GM21737 (cell line): ENCODE measurements around the gene C6orf136.
A peak's percentile ranks its signal among the peaks of the same experiment; 100 is the strongest.
"Not testable (repeated sequence)": the region's sequence is repeated elsewhere in the genome, so short reads cannot be mapped to it uniquely, and the experiment has no call there.

Experiments used
- ATAC-seq: cut with Tn5 transposase; IDR thresholded peaks from one replicate; pipeline ENCODE4 v1.9.1; 2021; ENCODE audit warnings: mild to moderate bottlenecking, moderate library complexity; ENCODE audit not compliant: unreplicated experiment

Gene C6orf136, protein sequence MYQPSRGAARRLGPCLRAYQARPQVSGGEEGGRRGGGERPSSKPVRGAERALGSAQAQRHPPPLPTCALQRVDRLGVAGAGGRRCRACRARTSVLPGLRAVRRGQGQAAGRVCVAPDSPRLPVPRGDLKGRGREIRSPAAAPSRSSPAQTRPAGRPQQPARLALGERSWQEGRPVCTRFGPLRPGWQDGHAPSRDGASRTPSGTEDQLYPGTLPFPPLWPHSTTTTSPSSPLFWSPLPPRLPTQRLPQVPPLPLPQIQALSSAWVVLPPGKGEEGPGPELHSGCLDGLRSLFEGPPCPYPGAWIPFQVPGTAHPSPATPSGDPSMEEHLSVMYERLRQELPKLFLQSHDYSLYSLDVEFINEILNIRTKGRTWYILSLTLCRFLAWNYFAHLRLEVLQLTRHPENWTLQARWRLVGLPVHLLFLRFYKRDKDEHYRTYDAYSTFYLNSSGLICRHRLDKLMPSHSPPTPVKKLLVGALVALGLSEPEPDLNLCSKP

DNA sequence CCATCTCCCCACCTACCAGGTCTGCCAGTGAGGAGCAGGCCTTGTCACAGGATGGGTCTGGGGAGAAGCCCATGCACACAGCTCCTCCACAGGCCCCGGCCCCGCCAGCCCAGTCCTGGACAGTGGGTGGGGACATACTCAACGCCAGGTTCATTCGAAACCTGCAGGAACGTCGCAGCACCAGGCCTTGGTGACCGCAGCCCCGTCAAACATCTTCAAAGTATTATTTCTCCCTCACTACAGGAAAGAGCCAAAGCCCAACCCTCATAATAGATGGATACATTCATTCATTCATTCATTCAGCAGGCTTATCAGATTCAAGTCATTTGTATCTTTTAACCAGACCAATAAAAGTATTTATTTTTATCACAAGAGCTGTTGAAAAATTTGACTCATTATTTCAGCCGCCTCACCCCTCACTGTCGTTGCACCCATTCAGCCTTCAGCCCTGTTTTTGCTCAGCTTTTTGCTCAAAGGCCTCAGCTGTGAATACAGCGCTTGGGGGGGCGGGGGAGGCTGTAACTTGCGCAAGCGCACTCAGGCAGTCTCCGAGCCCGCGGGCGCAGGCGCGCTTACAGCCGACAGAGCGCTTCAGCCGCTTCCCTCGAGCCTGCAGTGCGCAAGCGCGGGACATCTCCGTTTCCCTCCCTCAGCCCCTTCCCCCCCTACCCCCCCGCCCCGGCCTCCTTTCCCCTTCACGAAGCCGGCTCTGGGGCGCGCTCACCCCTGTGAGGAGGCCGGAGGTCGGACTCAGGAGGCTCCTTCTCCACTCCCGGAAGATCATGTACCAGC lies at the start of gene C6orf136:
Gene C6orf136 (plus strand): TSS at position 684 of the 792 bp plus-strand sequence. CDS start 99 bp downstream, at position 783.
- ATAC-seq = peak; percentile 41

DNA sequence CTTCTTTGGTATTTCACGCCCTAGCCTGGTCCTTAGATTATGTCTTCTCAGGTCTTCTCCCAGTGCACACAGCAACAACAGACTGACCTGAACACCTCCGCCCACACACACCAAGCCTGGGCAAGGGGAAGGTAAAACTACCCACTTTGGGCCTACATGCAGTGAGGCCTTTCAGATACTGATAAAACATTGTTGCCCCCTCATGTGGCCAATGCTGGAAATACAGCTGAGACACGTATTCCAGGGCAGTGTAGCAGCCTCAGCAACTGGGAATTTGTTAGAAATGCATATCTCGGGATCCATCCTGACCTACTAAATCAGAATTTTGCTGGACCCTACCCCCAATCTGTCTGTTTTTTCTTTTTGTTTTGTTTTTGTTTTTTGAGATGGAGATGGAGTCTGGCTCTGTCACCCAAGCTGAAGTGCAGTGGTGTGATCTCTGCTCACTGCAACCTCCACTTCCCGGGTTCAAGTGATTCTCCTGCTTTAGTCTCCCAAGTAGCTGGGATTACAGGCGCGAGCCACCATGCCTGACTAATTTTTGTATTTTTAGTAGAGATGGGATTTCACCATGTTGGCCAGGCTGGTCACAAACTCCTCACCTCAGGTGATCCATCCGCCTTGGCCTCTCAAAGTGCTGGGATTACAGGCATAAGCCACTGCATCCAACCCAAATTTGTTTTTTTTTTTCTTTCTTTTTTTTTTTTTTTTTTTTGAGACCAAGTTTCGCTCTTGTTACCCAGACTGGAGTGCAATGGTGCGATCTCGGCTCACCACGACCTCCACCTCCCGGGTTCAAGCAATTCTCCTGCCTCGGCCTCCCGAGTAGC lies 49.4 kb upstream of the C6orf136 start:
- ATAC-seq = not testable (repeated sequence)

DNA sequence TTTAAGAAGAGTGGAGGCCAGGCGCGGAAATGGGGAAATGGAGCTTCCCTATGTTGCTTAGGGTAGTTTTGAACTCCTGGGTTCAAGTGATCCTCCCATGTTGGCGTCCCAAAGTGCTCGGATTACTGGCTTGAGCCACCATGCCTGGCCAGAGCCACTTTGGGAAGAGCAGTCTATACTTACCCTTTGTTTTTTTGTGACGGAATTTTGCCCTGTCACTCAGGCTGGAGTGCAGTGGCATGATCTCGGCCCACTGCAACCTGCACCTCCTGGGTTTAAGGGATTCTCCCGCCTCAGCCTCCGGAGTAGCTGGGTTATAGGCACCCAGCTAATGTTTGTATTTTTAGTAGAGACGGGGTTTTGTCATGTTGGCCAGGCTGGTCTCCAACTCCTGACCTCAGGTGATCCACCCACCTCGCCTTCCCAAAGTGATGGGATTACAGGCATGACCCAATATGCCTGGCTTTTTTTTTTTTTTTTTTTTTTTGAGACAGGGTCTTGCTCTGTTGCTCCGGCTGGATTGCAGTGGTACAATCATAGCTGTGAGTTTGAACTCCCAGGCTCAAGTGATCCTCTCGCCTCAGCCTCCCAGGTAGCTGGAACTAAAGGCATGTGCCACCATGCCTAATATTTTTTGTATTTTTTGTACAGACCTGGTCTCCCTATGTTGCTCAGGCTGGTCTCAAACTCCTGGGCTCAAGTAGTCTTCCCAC lies 47.9 kb upstream of the C6orf136 start:
- ATAC-seq = no peak

DNA sequence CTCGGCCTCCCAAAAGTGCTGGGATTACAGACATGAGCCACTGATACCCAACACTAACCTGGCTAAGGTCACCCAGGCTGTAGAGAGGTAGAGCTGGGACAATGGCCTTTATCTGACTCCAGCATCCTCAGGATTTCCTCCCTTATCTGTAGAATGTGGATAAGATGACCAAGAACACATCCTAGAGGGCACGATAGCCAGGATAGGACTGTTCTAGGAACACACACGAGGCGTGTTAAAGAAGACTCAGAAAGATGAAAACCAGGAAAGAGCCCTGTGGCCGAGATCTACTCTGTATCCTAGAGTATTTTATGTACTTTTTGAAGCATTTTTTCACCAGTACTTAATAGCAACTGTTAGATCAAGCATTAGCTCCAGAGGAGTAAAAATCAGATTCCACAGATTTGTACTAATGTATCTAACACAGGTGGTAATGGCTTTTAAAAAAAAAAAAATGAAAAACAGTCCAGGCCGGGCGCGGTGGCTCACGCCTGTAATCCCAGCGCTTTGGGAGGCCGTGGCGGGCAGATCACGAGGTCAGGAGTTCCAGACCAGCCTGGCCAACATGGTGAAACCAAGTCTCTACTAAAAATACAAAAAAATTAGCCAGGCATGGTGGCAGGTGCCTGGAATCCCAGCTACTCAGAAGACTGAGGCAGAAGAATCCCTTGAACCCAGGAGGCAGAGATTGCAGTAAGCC lies 47.2 kb upstream of the C6orf136 start:
- ATAC-seq = no peak

DNA sequence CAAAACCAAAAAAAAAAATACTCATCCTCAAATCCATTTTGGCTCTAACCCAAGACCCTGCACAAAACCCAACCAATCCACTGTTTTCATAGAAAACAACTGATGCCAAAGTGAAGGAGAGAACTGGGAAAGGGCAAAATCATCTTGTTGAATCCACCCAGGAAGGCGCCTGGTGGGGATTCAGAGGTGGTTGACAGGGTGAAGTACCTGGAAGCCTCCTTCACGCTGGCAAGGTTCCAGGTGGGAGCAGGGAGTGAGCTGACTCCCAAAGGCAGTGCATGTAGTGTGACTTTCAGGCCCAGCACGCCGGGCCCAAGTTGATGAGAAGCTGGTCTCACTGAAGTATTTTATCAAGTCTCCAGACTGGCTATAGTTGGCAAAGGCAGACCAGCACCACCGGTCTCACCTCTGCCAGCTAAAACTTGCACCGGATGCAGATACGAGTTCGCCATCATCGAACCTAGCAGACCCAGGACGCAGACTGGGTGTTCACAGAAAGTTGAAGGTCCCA lies 46.4 kb upstream of the C6orf136 start:
- ATAC-seq = no peak

- no peak for ATAC-seq
These were observed 45.5 kb upstream of the C6orf136 start for GRCh38 chr6:30601436-30601814.

DNA sequence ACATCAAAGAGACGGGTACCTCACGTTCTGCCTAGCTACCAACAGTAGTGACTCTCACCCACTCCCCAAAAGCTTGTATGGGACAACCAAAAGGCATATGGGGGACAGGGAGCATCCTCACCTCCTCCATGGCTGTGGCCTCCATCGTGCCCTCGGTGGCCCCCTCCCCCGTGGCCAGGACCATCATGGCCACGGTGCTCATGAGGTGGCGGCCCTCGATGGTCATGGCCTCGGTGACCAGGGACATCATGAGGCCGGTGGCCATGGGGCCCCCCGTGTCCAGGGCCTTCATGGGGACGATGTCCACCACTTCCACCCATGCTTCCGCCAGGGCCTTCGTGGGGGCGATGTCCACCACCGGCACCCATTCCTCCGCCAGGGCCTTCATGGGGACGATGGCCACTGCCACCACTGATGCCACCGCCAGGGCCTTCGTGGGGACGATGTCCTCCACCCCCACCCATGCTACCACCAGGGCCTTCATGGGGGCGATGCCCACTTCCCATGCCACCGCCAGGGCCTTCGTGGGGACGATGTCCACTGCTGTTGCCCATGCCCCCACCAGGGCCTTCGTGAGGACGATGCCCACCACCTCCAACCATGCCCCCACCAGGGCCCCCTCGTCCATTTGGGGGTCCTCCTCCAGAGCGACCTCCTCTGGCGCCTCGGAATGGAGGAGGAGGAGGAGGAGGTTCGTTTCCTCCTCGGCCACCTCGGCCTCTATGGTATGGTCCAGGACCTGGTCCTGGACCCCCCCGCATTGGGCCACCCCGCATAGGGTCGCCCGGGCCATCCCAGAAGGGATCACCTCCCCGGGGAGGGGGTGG lies 44.9 kb upstream of the C6orf136 start:
- no peak for ATAC-seq

- no peak for ATAC-seq
These were observed 43.0 kb upstream of the C6orf136 start for GRCh38 chr6:30603961-30604360.

DNA sequence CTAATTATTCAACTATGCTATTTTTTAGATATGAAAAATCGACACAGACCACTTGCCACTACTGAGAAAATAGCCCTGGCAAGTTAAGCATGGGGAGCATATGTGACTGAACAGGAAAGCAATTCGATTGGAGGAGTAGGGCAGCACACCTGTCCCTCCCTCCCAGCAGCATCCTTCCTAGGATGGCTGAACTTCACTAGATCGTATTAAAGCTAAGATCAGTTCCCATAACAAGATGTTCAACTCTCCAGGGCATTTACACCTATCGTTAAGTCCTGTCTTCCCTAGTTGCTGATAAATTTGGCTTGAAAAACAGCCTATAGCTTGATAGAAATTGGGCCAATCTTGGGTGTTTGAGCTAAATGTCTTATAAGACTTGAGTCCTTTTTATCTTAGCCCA lies 36.9 kb upstream of the C6orf136 start:
- ATAC-seq = no peak

DNA sequence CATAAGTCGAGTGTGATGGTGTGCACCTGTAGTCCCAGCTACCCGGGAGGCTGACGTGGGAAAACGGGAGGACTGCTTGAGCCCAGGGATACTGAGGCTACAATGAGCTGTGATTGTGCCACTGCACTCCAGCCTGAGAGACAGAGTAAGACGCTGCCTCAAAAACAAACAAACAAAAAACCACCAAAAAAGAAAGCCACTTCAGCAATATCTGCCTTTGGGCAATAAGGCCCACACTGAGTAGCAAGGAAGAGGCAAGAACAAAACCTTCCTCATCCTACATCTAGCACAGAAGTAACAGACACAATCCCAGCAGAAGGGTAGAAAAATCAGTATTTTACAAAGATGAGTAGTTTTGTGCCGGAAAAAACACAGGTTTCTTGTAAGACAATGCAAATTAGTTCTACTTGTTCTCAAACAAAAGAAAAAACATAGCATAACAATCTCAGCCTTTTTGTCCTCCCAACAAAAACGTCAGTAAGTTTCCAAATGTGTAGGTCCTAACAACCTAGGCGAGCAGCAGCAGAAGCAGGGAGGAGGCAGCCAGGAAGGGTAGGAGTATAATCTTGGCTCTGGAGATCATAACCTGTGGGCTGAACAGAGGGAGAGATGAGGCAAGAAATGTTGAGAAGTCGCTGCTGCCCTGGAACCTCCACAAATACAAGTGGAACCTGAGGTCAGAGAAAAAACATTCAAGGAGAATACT lies 35.6 kb upstream of the C6orf136 start:
- ATAC-seq = no peak

- ATAC-seq = no peak
These were observed 35.1 kb upstream of the C6orf136 start for GRCh38 chr6:30611856-30612194.

- no peak for ATAC-seq
These were observed 34.7 kb upstream of the C6orf136 start for GRCh38 chr6:30612213-30612612.

DNA sequence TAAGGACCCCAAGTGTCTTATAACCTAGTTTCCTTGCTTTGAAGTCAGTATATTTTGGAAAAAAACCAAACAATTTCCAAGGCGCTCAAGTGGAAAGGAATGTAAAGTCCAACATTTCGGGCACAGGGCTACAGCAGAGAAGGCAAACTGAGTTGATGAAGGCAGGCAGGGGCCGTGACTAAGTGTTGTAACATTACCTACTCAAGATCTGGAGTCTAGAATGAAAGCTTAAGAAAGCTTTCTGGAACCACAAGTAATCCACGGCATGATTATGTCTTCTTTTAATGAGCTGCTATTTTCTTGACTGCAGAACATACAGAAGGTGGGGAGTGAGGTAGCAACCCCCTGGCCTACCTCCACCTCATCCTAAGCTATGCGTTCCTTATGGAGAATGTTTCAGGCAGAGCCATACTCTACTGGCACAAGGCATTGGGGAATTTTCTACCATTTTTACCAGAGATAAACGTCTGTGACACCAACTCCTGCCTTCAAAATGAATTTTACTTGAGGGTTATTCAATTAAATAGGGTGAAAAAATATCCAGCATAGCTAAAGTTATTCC lies 34.2 kb upstream of the C6orf136 start:
- ATAC-seq = no peak

GRCh38 chr6:30613251-30614043 lies 33.5 kb upstream of the C6orf136 start:
- no peak for ATAC-seq

DNA sequence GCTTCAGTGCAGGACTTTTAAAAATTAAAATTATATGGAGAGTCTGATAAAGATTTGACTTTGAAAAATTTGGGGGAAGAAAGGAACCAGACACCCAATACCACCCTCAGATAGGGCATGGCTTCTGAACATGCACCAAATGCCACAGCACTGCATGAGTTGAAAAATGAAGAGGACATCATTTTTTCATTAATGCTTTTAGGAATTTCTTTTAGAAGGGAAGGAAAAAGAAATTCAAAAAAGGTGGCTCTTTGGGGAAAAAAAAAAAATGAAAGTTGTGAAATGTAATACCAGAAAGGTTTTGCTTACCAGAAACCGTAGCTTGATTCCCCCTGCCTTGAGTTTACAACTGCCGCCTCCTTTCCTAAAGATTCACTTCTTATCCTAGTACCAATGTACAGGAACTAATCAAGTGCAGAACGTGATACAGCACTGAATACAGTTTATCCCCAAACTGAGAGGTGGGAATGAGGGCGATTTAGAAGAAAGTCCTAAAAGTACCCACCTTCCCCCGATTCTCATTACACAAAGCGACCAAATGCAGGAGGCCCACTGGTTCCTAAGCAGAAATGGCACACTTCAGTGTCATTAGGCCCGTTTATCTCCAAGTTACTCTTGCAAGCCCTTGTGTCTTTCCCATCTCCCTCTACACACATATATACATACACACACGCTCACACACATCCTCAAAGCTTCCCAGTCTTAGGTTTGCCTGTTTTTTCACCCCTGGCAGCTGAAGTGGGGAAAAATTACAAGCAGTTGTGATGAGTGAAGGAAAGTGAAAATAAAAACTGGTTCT lies 32.7 kb upstream of the C6orf136 start:
- ATAC-seq = no peak

- peak; percentile 40 for ATAC-seq
These were observed 32.1 kb upstream of the C6orf136 start for GRCh38 chr6:30614843-30615218.
